Glomerular visceral epithelial cell (primary cell): ENCODE results near the gene UFSP2.
"Not testable (repeated sequence)": the region's sequence is repeated elsewhere in the genome, so short reads cannot be mapped to it uniquely, and the experiment has no call there.

Experiments used
- DNase-seq: peaks from one replicate; pipeline ENCODE4 v3.0.0-alpha.2; 2016; ENCODE audit errors: extremely low spot score

Gene UFSP2

GRCh38 chr4:185384061-185384460 lies 41.7 kb downstream of the UFSP2 start:
- no peak for DNase-seq

- no peak for DNase-seq
Measured at GRCh38 chr4:185383451-185383850, 42.3 kb downstream of the UFSP2 start.

- DNase-seq, result no peak
Measured at GRCh38 chr4:185382754-185383153, 43.0 kb downstream of the UFSP2 start.

GRCh38 chr4:185381288-185382196 lies 44.2 kb downstream of the UFSP2 start:
- DNase-seq, result no peak

- DNase-seq, result no peak
Measured at GRCh38 chr4:185380320-185380719, 45.4 kb downstream of the UFSP2 start.

- DNase-seq, result no peak
Measured at GRCh38 chr4:185379326-185380295, 46.2 kb downstream of the UFSP2 start.

GRCh38 chr4:185378264-185378663 lies 47.5 kb downstream of the UFSP2 start:
- no peak for DNase-seq

- no peak for DNase-seq
Measured at GRCh38 chr4:185374573-185374972, 51.2 kb downstream of the UFSP2 start.

GRCh38 chr4:185374027-185374426 lies 51.7 kb downstream of the UFSP2 start:
- no peak for DNase-seq

- DNase-seq, result no peak
Measured at GRCh38 chr4:185371702-185372101, 54.1 kb downstream of the UFSP2 start.

- DNase-seq, result no peak
Measured at GRCh38 chr4:185370268-185370949, 55.4 kb downstream of the UFSP2 start.

- DNase-seq, result no peak
Measured at GRCh38 chr4:185369731-185370130, 56.0 kb downstream of the UFSP2 start.

- no peak for DNase-seq
Measured at GRCh38 chr4:185364886-185365285, 60.9 kb downstream of the UFSP2 start.

GRCh38 chr4:185363251-185363650 lies 62.5 kb downstream of the UFSP2 start:
- no peak for DNase-seq

GRCh38 chr4:185362570-185362969 lies 63.2 kb downstream of the UFSP2 start:
- not testable (repeated sequence) for DNase-seq

GRCh38 chr4:185361872-185362271 lies 63.9 kb downstream of the UFSP2 start:
- no peak for DNase-seq

- peak; percentile 12 for DNase-seq
Measured at GRCh38 chr4:185359767-185360446, 65.9 kb downstream of the UFSP2 start.

- DNase-seq, result peak; percentile 13
Measured at GRCh38 chr4:185358959-185359358, 66.8 kb downstream of the UFSP2 start.

GRCh38 chr4:185358514-185358913 lies 67.2 kb downstream of the UFSP2 start:
- DNase-seq, result peak; percentile 36

GRCh38 chr4:185357733-185358440 lies 67.9 kb downstream of the UFSP2 start:
- no peak for DNase-seq

GRCh38 chr4:185357211-185357610 lies 68.6 kb downstream of the UFSP2 start:
- no peak for DNase-seq
